Peyer's patch (tissue), 4 donors: Measurements from ENCODE around the gene CPNE9. TPM values are rescaled to one million over a fixed set of nuclear protein-coding genes. Genes with fewer than 3 reads are reported as not detected.

Experiments
- DNase-seq, 3 donors: peaks; one replicate each; pipeline ENCODE4 v3.0.0-alpha.2; 2017 to 2019
- H3K27ac ChIP-seq, 4 donors: fragments of 200-600 bp; sonication (generic); one replicate each; pipeline ENCODE4 v1.5.1; 2016 to 2019
- H3K27me3 ChIP-seq, 2 donors: fragments of 200-600 bp; sonication (generic); one replicate each; pipeline ENCODE4 v1.5.1; 2019
- H3K36me3 ChIP-seq, 3 donors: fragments of 200-600 bp; sonication (generic); one replicate each; pipeline ENCODE4 v1.5.1; 2016 to 2019
- H3K4me1 ChIP-seq, 4 donors: fragments of 200-600 bp; sonication (generic); one replicate each; pipeline ENCODE4 v1.5.1; 2016 to 2019
- H3K4me3 ChIP-seq, 4 donors: fragments of 200-600 bp; sonication (generic); 1 replicate in 3 of 4; 2 replicates in 1 of 4; pipeline ENCODE4 v1.5.1; 2016 to 2019; ENCODE audit warnings: mild to moderate bottlenecking in 1 of 4
- H3K9me3 ChIP-seq, 4 donors: fragments of 200-600 bp; sonication (generic); one replicate each; pipeline ENCODE4 v1.5.1; 2016 to 2019; ENCODE audit warnings: mild to moderate bottlenecking in 1 of 4
- CTCF ChIP-seq, 6 experiments: fragments of 450-650 bp in 4 of 6; fragments of 200-600 bp in 2 of 6; sonication (generic) in 1 of 6; IDR thresholded peaks; one replicate each; pipeline ENCODE4 v1.5.1; 2017 to 2019; ENCODE audit warnings: antibody characterized with exemption in 6 of 6, mild to moderate bottlenecking in 3 of 6, moderate library complexity in 1 of 6
- POLR2A ChIP-seq, 2 donors: fragments of 450-650 bp; IDR thresholded peaks; one replicate each; pipeline ENCODE4 v1.5.1; 2017; ENCODE audit warnings: antibody characterized with exemption in 2 of 2, mild to moderate bottlenecking in 2 of 2, moderate library complexity in 2 of 2
- total RNA-seq, 4 donors: library from RNA; depleted of rRNA; stranded (reverse); fragments of >200 nt; gene quantifications; one replicate each; pipeline ENCODE4 v1.1.0, GENCODE V29; 2016

The CPNE9 gene
- total RNA-seq = not detected

GRCh38 chr3:9703736-9704346 is at the start of gene CPNE9:
Gene CPNE9 (plus strand): TSS chr3:9703833. CDS start chr3:9703997, 164 bp downstream.
- no peak for TF ChIP-seq POLR2A (IDR thresholded peaks at IDR 0.05)
- TF ChIP-seq CTCF (IDR thresholded peaks at IDR 0.05) = no peak
- Histone ChIP-seq H3K4me1 (peaks cover 0 to 18% (median 10%) of the 10 kb centered on the region in 4 donors), H3K27ac (no peak within 1 kb of the TSS), H3K36me3 (peaks cover 0 to 24% (median 0%) of the 10 kb centered on the region in 3 donors), H3K27me3 (peaks cover 0 to 5% of the 10 kb centered on the region in 2 donors), H3K9me3 (no peaks in the 10 kb centered on the region), H3K4me3 (peak within 1 kb of the TSS in 3 of 4 donors; percentile 24 to 41 (median 27))
- DNase-seq = no peak

- DNase-seq = no peak
- TF ChIP-seq POLR2A (IDR thresholded peaks at IDR 0.05) (no peak), CTCF (IDR thresholded peaks at IDR 0.05) (no peak)
- Histone ChIP-seq H3K4me3 (no peak overlapping the region), H3K27ac (no peak overlapping the region), H3K9me3 (no peaks in the 10 kb centered on the region), H3K27me3 (no peaks in the 10 kb centered on the region), H3K36me3 (peaks cover 0 to 97% (median 3%) of the 10 kb centered on the region in 3 donors), H3K4me1 (no peaks in the 10 kb centered on the region)
Observed at GRCh38 chr3:9659849-9660248, 43.8 kb upstream of the CPNE9 start.

GRCh38 chr3:9660972-9661371 is 42.7 kb upstream of the CPNE9 start:
- TF ChIP-seq CTCF (IDR thresholded peaks at IDR 0.05) (no peak), POLR2A (IDR thresholded peaks at IDR 0.05) (no peak)
- peaks cover 0 to 97% (median 3%) of the 10 kb centered on the region in 3 donors for H3K36me3 ChIP-seq
- no peak for DNase-seq
- H3K27me3 ChIP-seq = no peaks in the 10 kb centered on the region
- no peaks in the 10 kb centered on the region for H3K4me1 ChIP-seq
- H3K4me3 ChIP-seq = no peak overlapping the region
- H3K27ac ChIP-seq = no peak overlapping the region
- H3K9me3 ChIP-seq = no peaks in the 10 kb centered on the region

GRCh38 chr3:9664119-9664751 is 39.4 kb upstream of the CPNE9 start:
- H3K4me3 ChIP-seq = no peak overlapping the region
- DNase-seq = no peak
- no peaks in the 10 kb centered on the region for H3K27me3 ChIP-seq
- H3K27ac ChIP-seq = no peak overlapping the region
- no peaks in the 10 kb centered on the region for H3K4me1 ChIP-seq
- TF ChIP-seq CTCF (IDR thresholded peaks at IDR 0.05) (no peak), POLR2A (IDR thresholded peaks at IDR 0.05) (no peak)
- H3K9me3 ChIP-seq = no peaks in the 10 kb centered on the region
- peaks cover 0 to 97% (median 0%) of the 10 kb centered on the region in 3 donors for H3K36me3 ChIP-seq

GRCh38 chr3:9666704-9667445 is 36.8 kb upstream of the CPNE9 start:
- Histone ChIP-seq H3K27ac (no peak overlapping the region), H3K4me3 (no peak overlapping the region), H3K27me3 (no peaks in the 10 kb centered on the region), H3K9me3 (no peaks in the 10 kb centered on the region), H3K4me1 (no peaks in the 10 kb centered on the region), H3K36me3 (peaks cover 0 to 98% (median 2%) of the 10 kb centered on the region in 3 donors)
- TF ChIP-seq POLR2A (IDR thresholded peaks at IDR 0.05) = no peak
- TF ChIP-seq CTCF (IDR thresholded peaks at IDR 0.05) = no peak
- DNase-seq = no peak
